A673 (cell line): ENCODE results near the gene SLC6A6. TPM values are rescaled to one million over a fixed set of nuclear protein-coding genes. Genes with fewer than 3 reads are reported as not detected.

ENCODE experiments used
- BruUV-seq: library from RNA; stranded (reverse); fragments of 400-500 nt; replicated peaks from 2 replicates; lab custom pipeline; 2021; lab: Mats Ljungman, UMichigan
- CTCF ChIA-PET: fragments of 300-600 bp; sonication (Branson Sonifier 250); formaldehyde crosslinking; loops from one replicate; lab custom pipeline; 2022; ENCODE audit warnings: antibody characterized with exemption; lab: Charles Lee
- POLR2A ChIA-PET: fragments of 300-600 bp; sonication (Branson Sonifier 250); formaldehyde crosslinking; loops from one replicate; lab custom pipeline; 2022; ENCODE audit warnings: antibody characterized with exemption; ENCODE audit not compliant: low non-redundant PET; lab: Charles Lee
- DNase-seq: peaks from one replicate; pipeline ENCODE4 v3.0.0-alpha.2; 2015; ENCODE audit warnings: low spot score
- H3K27ac ChIP-seq: fragments of 200-600 bp; sonication (generic); 2 replicates; pipeline ENCODE4 v1.5.1; 2016; ENCODE audit warnings: mixed run types, low read depth, mild to moderate bottlenecking, mixed read lengths, antibody characterized with exemption, low read length; ENCODE audit not compliant: poor library complexity, severe bottlenecking
- H3K27me3 ChIP-seq: fragments of 200-600 bp; sonication (generic); replicated peaks from 2 replicates; pipeline ENCODE4 v1.6.1; 2017; ENCODE audit warnings: mixed run types, low read depth, mild to moderate bottlenecking, mixed read lengths, antibody characterized with exemption, low read length; ENCODE audit not compliant: insufficient read depth, poor library complexity
- H3K36me3 ChIP-seq: fragments of 200-600 bp; sonication (generic); 2 replicates; pipeline ENCODE4 v1.6.1; 2016; ENCODE audit warnings: mixed run types, mild to moderate bottlenecking, mixed read lengths, antibody characterized with exemption, low read length; ENCODE audit not compliant: insufficient read depth, poor library complexity, severe bottlenecking
- H3K4me1 ChIP-seq: fragments of 200-600 bp; sonication (generic); 2 replicates; pipeline ENCODE4 v1.6.1; 2017; ENCODE audit warnings: mixed run types, mild to moderate bottlenecking, mixed read lengths, antibody characterized with exemption, low read length; ENCODE audit not compliant: insufficient read depth, poor library complexity, severe bottlenecking
- H3K4me3 ChIP-seq: fragments of 200-600 bp; sonication (generic); 2 replicates; pipeline ENCODE4 v1.5.1; 2016; ENCODE audit warnings: low read depth, mixed run types, mild to moderate bottlenecking, mixed read lengths, low read length; ENCODE audit not compliant: poor library complexity, severe bottlenecking
- H3K9me3 ChIP-seq: fragments of 200-600 bp; sonication (generic); 2 replicates; pipeline ENCODE4 v1.6.1; 2016; ENCODE audit warnings: mixed run types, low read depth, mild to moderate bottlenecking, mixed read lengths, antibody characterized with exemption, low read length; ENCODE audit not compliant: poor library complexity, severe bottlenecking
- CTCF ChIP-seq: fragments of 300-800, 200-600 bp; sonication (generic); conservative IDR thresholded peaks from 2 replicates; pipeline ENCODE4 v1.5.1; 2017; ENCODE audit warnings: low read depth, mild to moderate bottlenecking, antibody characterized with exemption, low read length, moderate library complexity, mixed read lengths
- EZH2 ChIP-seq: fragments of 200-600 bp; sonication (generic); IDR thresholded peaks from 2 replicates; pipeline ENCODE4 v1.6.1; 2017; ENCODE audit warnings: borderline replicate concordance, low read depth, mild to moderate bottlenecking, mixed read lengths, antibody characterized with exemption, low read length; ENCODE audit not compliant: poor library complexity, severe bottlenecking
- intact Hi-C: fragments of 100-400 bp; cut with micrococcal nuclease; formaldehyde crosslinking; loops from one replicate; pipeline ENCODE4 v1.10.0; 2022; ENCODE audit not compliant: unreplicated experiment
- total RNA-seq: library from RNA; stranded (reverse); gene quantifications from 2 replicates; pipeline ENCODE4 v1.2.3, GENCODE V29; 2021

SLC6A6 gene
- total RNA-seq, 1 experiment from 2014 or later, result 55.1 TPM

GRCh38 chr3:14440531-14441239 is 38.3 kb downstream of the SLC6A6 start:
- TF ChIP-seq CTCF (no peak), EZH2 (no peak)
- no peaks in the 10 kb centered on the region for H3K27me3 ChIP-seq
- H3K27ac ChIP-seq, result no peak overlapping the region
- no peaks in the 10 kb centered on the region for H3K9me3 ChIP-seq
- DNase-seq, result peak; percentile 81
- H3K4me3 ChIP-seq, result no peak overlapping the region
- BruUV-seq, result no TSS peak
- POLR2A ChIA-PET, result no interaction called here
- intact Hi-C loops, result no loop called here
- CTCF ChIA-PET, result no interaction called here
- H3K36me3 ChIP-seq, result peaks cover under 1% of the 10 kb centered on the region
- H3K4me1 ChIP-seq, result peaks cover 45% of the 10 kb centered on the region

- no peak overlapping the region for H3K27ac ChIP-seq
- H3K4me3 ChIP-seq, result no peak overlapping the region
- TF ChIP-seq CTCF, result no peak
- no peak for TF ChIP-seq EZH2
- no TSS peak for BruUV-seq
- H3K4me1 ChIP-seq, result peaks cover 44% of the 10 kb centered on the region
- CTCF ChIA-PET, result no interaction called here
- POLR2A ChIA-PET, result no interaction called here
- no peaks in the 10 kb centered on the region for H3K27me3 ChIP-seq
- no peak for DNase-seq
- H3K9me3 ChIP-seq, result no peaks in the 10 kb centered on the region
- intact Hi-C loops, result no loop called here
- peaks cover 6% of the 10 kb centered on the region for H3K36me3 ChIP-seq
Measured at GRCh38 chr3:14441240-14441919, 39.0 kb downstream of the SLC6A6 start.

GRCh38 chr3:14441920-14442300 is 39.5 kb downstream of the SLC6A6 start:
- intact Hi-C loops, result no loop called here
- Histone ChIP-seq H3K4me1 (peaks cover 39% of the 10 kb centered on the region), H3K27me3 (no peaks in the 10 kb centered on the region), H3K36me3 (peaks cover 11% of the 10 kb centered on the region), H3K4me3 (no peak overlapping the region), H3K27ac (no peak overlapping the region), H3K9me3 (no peaks in the 10 kb centered on the region)
- TF ChIP-seq EZH2 (no peak), CTCF (no peak)
- CTCF ChIA-PET, result interaction anchor here (0.6 kb wide), 1 partner anchor 13 kb away, joined by 3 read pairs; no protein-coding TSS in a partner anchor
- POLR2A ChIA-PET, result no interaction called here
- no peak for DNase-seq
- BruUV-seq, result no TSS peak
